Liver (tissue), 9 donors: ENCODE data around the gene PRKN. TPM values are rescaled to one million over a fixed set of nuclear protein-coding genes. Genes with fewer than 3 reads are reported as not detected.

ENCODE experiments used
- DNase-seq: peaks from one replicate; pipeline ENCODE4 v3.0.0-alpha.2; 2017; ENCODE audit warnings: low spot score
- H3K27ac ChIP-seq, 2 donors: one replicate each; pipeline ENCODE4 v1.7.0; 2013; ENCODE audit warnings: inconsistent platforms in 2 of 2, low read length in 2 of 2, control low read depth in 1 of 2, low read depth in 1 of 2, mild to moderate bottlenecking in 1 of 2
- H3K27me3 ChIP-seq, 4 donors: one replicate each; pipeline versions ENCODE4 v1.6.1 to v1.7.0; 2013; ENCODE audit warnings: low read length in 3 of 4, inconsistent platforms in 1 of 4, mild to moderate bottlenecking in 1 of 4, moderate library complexity in 1 of 4; ENCODE audit not compliant: control insufficient read depth in 4 of 4, insufficient read depth in 4 of 4
- H3K36me3 ChIP-seq, 4 donors: one replicate each; pipeline versions ENCODE4 v1.6.1 to v1.7.0; 2013; ENCODE audit warnings: low read length in 3 of 4, mild to moderate bottlenecking in 3 of 4, low read depth in 1 of 4, moderate library complexity in 1 of 4; ENCODE audit not compliant: control insufficient read depth in 4 of 4, insufficient read depth in 3 of 4
- H3K4me1 ChIP-seq, 4 donors: one replicate each; pipeline versions ENCODE4 v1.6.1 to v1.7.0; 2013; ENCODE audit warnings: low read length in 3 of 4, mild to moderate bottlenecking in 3 of 4, moderate library complexity in 1 of 4; ENCODE audit not compliant: control insufficient read depth in 4 of 4, insufficient read depth in 4 of 4
- H3K4me3 ChIP-seq, 3 donors: one replicate each; pipeline versions ENCODE4 v1.6.1 to v1.7.0; 2013; ENCODE audit warnings: low read length in 3 of 3, control low read depth in 1 of 3, low read depth in 1 of 3, mild to moderate bottlenecking in 1 of 3
- H3K9ac ChIP-seq, 2 donors: one replicate each; pipeline ENCODE4 v1.7.0; 2013; ENCODE audit warnings: low read length in 2 of 2, mild to moderate bottlenecking in 2 of 2, moderate library complexity in 2 of 2, control low read depth in 1 of 2, low read depth in 1 of 2
- H3K9me3 ChIP-seq, 4 donors: one replicate each; pipeline versions ENCODE4 v1.6.1 to v1.7.0; 2013; ENCODE audit warnings: low read length in 3 of 4; ENCODE audit not compliant: control insufficient read depth in 4 of 4
- EGR1 ChIP-seq, 2 donors: IDR thresholded peaks; 2 replicates each; pipeline ENCODE4 v1.6.1; 2016 to 2018; ENCODE audit warnings: antibody characterized with exemption in 2 of 2, low read depth in 2 of 2
- FOXA1 ChIP-seq: IDR thresholded peaks from 2 replicates; pipeline ENCODE4 v1.6.1; 2016; ENCODE audit warnings: antibody characterized with exemption
- FOXA2 ChIP-seq: IDR thresholded peaks from 2 replicates; pipeline ENCODE4 v1.6.1; 2016; ENCODE audit warnings: antibody characterized with exemption
- HNF4A ChIP-seq, 2 donors: conservative IDR thresholded peaks; 2 replicates each; pipeline ENCODE4 v1.6.1; 2016; ENCODE audit warnings: antibody characterized with exemption in 2 of 2, mild to moderate bottlenecking in 2 of 2
- HNF4G ChIP-seq: IDR thresholded peaks from 2 replicates; pipeline ENCODE4 v1.6.1; 2016; ENCODE audit warnings: antibody characterized with exemption
- JUND ChIP-seq, 2 donors: IDR thresholded peaks; 2 replicates each; pipeline ENCODE4 v1.6.1; 2016; ENCODE audit warnings: antibody characterized with exemption in 2 of 2
- NR2F2 ChIP-seq: IDR thresholded peaks from 2 replicates; pipeline ENCODE4 v1.6.1; 2016; ENCODE audit warnings: antibody characterized with exemption
- RAD21 ChIP-seq, 2 donors: IDR thresholded peaks; 2 replicates each; pipeline ENCODE4 v1.6.1; 2016; ENCODE audit warnings: antibody characterized with exemption in 2 of 2, mild to moderate bottlenecking in 2 of 2
- REST ChIP-seq: IDR thresholded peaks from 2 replicates; pipeline ENCODE4 v1.6.1; 2016; ENCODE audit warnings: antibody characterized with exemption, mild to moderate bottlenecking
- SP1 ChIP-seq: IDR thresholded peaks from 2 replicates; pipeline ENCODE4 v1.6.1; 2018; ENCODE audit warnings: antibody characterized with exemption, mild to moderate bottlenecking
- TAF1 ChIP-seq: conservative IDR thresholded peaks from 2 replicates; pipeline ENCODE4 v1.6.1; 2016; ENCODE audit warnings: antibody characterized with exemption, mild to moderate bottlenecking
- YY1 ChIP-seq: IDR thresholded peaks from 2 replicates; pipeline ENCODE4 v1.6.1; 2016; ENCODE audit warnings: antibody characterized with exemption, mild to moderate bottlenecking
- WGBS: extraction: QIAGEN DNeasy Blood & Tissue Kit; methylation state at CpG from one replicate; pipeline ENCODE4 v1.1.7; 2013; 5-methylcytosine and 5-hydroxymethylcytosine counted together
- polyA plus RNA-seq, 2 donors: library from polyadenylated mRNA; stranded (reverse) in 1 of 2; unstranded in 1 of 2; fragments of 200-250 nt in 1 of 2; fragments of >200 nt in 1 of 2; fragmentation: Nextera tagmentation in 1 of 2; extraction: Ambion mirVana in 1 of 2; gene quantifications; one replicate each; pipeline versions ENCODE4 v1.2.1 to v1.2.3, GENCODE V29; 2013 to 2015
- total RNA-seq, 2 donors: library from RNA; depleted of rRNA; stranded (reverse); fragments of >200 nt; gene quantifications; one replicate each; pipeline ENCODE4 v1.2.3, GENCODE V29; 2014
- TF ChIP-seq, protein P1 (sequence below): IDR thresholded peaks from 2 replicates; pipeline ENCODE4 v1.6.1; 2016; ENCODE audit warnings: antibody characterized with exemption
- TF ChIP-seq, protein P2 (sequence below): IDR thresholded peaks from 2 replicates; pipeline ENCODE4 v1.6.1; 2016; ENCODE audit warnings: antibody characterized with exemption
- TF ChIP-seq, protein P3 (sequence below): IDR thresholded peaks from 2 replicates; pipeline ENCODE4 v1.6.1; 2016; ENCODE audit warnings: antibody characterized with exemption
- TF ChIP-seq, protein P4 (sequence below): fragments of 150-350 bp; IDR thresholded peaks from 2 replicates; pipeline ENCODE4 v1.5.1; 2017; ENCODE audit warnings: improper control_type of control experiment, low read depth, low read length; ENCODE audit not compliant: missing input control
- donor health status: healthy.
- donor health status: healthy.
- donor health status: healthy.
- donor health status: healthy.
- donor health status: healthy.

PRKN gene
- total and polyA plus RNA-seq, 4 donors = 0.47 to 4.1 (median 3.2) TPM

- WGBS = 91% methylated on average over 5 of the region's 5 CpGs
Observed at GRCh38 chr6:162627825-162628224, 99.7 kb downstream of the PRKN start.

GRCh38 chr6:162627362-162627761 is 100.2 kb downstream of the PRKN start:
- Histone ChIP-seq H3K36me3 (no peaks in the 10 kb centered on the region), H3K9ac (no peak overlapping the region), H3K9me3 (no peaks in the 10 kb centered on the region), H3K27me3 (no peaks in the 10 kb centered on the region), H3K4me1 (peaks cover 0 to 3% (median 0%) of the 10 kb centered on the region in 4 donors), H3K27ac (no peak overlapping the region), H3K4me3 (no peak overlapping the region)
- DNase-seq = no peak
- WGBS = 50% methylated on average over 4 of the region's 4 CpGs
- TF ChIP-seq FOXA2 (no peak), FOXA1 (no peak), SP1 (no peak), TAF1 (no peak), YY1 (no peak), REST (no peak), EGR1 (IDR thresholded peaks at IDR 0.05; ENCODE audit: low read depth in 2 of 2) (no peak), HNF4G (no peak)
- TF ChIP-seq, protein P1, sequence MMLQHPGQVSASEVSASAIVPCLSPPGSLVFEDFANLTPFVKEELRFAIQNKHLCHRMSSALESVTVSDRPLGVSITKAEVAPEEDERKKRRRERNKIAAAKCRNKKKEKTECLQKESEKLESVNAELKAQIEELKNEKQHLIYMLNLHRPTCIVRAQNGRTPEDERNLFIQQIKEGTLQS = no peak
- TF ChIP-seq, protein P2, sequence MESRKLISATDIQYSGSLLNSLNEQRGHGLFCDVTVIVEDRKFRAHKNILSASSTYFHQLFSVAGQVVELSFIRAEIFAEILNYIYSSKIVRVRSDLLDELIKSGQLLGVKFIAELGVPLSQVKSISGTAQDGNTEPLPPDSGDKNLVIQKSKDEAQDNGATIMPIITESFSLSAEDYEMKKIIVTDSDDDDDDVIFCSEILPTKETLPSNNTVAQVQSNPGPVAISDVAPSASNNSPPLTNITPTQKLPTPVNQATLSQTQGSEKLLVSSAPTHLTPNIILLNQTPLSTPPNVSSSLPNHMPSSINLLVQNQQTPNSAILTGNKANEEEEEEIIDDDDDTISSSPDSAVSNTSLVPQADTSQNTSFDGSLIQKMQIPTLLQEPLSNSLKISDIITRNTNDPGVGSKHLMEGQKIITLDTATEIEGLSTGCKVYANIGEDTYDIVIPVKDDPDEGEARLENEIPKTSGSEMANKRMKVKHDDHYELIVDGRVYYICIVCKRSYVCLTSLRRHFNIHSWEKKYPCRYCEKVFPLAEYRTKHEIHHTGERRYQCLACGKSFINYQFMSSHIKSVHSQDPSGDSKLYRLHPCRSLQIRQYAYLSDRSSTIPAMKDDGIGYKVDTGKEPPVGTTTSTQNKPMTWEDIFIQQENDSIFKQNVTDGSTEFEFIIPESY = no peak

More at GRCh38 chr6:162627825-162628224, 99.7 kb downstream of the PRKN start:
- H3K9me3 ChIP-seq = no peaks in the 10 kb centered on the region
- H3K4me1 ChIP-seq = peaks cover 0 to 3% (median 0%) of the 10 kb centered on the region in 4 donors
- H3K9ac ChIP-seq = no peak overlapping the region
- H3K27ac ChIP-seq = no peak overlapping the region
- no peaks in the 10 kb centered on the region for H3K36me3 ChIP-seq
- DNase-seq = no peak
- TF ChIP-seq NR2F2 = no peak
- TF ChIP-seq, protein P3, sequence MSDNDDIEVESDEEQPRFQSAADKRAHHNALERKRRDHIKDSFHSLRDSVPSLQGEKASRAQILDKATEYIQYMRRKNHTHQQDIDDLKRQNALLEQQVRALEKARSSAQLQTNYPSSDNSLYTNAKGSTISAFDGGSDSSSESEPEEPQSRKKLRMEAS = no peak
- TF ChIP-seq YY1 = no peak
- no peak for TF ChIP-seq HNF4A (conservative IDR thresholded peaks at IDR 0.05)
- TF ChIP-seq, protein P1 = no peak
- no peak for TF ChIP-seq TAF1
- no peak for TF ChIP-seq RAD21 (IDR thresholded peaks at IDR 0.05)
- TF ChIP-seq, protein P4, sequence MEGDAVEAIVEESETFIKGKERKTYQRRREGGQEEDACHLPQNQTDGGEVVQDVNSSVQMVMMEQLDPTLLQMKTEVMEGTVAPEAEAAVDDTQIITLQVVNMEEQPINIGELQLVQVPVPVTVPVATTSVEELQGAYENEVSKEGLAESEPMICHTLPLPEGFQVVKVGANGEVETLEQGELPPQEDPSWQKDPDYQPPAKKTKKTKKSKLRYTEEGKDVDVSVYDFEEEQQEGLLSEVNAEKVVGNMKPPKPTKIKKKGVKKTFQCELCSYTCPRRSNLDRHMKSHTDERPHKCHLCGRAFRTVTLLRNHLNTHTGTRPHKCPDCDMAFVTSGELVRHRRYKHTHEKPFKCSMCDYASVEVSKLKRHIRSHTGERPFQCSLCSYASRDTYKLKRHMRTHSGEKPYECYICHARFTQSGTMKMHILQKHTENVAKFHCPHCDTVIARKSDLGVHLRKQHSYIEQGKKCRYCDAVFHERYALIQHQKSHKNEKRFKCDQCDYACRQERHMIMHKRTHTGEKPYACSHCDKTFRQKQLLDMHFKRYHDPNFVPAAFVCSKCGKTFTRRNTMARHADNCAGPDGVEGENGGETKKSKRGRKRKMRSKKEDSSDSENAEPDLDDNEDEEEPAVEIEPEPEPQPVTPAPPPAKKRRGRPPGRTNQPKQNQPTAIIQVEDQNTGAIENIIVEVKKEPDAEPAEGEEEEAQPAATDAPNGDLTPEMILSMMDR = no peak
- TF ChIP-seq JUND (IDR thresholded peaks at IDR 0.05) = no peak
- H3K27me3 ChIP-seq = no peaks in the 10 kb centered on the region
- H3K4me3 ChIP-seq = no peak overlapping the region
